Gastrocnemius medialis (tissue), 4 donors: Measurements from ENCODE around the gene RNU2-63P. TPM values are rescaled to one million over a fixed set of nuclear protein-coding genes. Genes with fewer than 3 reads are reported as not detected.
A peak's percentile ranks its signal among the peaks of the same experiment; 100 is the strongest.

Experiments
- ATAC-seq, 2 donors: fragments of 150-250 bp; one replicate each; pipeline ENCODE4 v1.9.1; 2016
- DNase-seq, 2 donors: peaks; one replicate each; pipeline ENCODE4 v3.0.0-alpha.2; 2019
- H3K27ac ChIP-seq, 4 donors: fragments of 200-600 bp; sonication (generic); 1 replicate in 1 of 4; 2 replicates in 3 of 4; pipeline ENCODE4 v1.5.1; 2016 to 2018; ENCODE audit warnings: mild to moderate bottlenecking in 2 of 4, moderate library complexity in 1 of 4
- H3K27me3 ChIP-seq, 3 donors: fragments of 200-600 bp; sonication (generic) in 2 of 3; 1 replicate in 1 of 3; 2 replicates in 2 of 3; pipeline versions ENCODE4 v1.5.1 to v1.6.0; 2016 to 2019; ENCODE audit warnings: mild to moderate bottlenecking in 1 of 3, moderate library complexity in 1 of 3
- H3K36me3 ChIP-seq, 2 donors: fragments of 200-600 bp; sonication (generic) in 1 of 2; one replicate each; pipeline ENCODE4 v1.5.1; 2017 to 2018
- H3K4me1 ChIP-seq, 2 donors: fragments of 200-600 bp; sonication (generic) in 1 of 2; one replicate each; pipeline ENCODE4 v1.5.1; 2016 to 2017; ENCODE audit warnings: mild to moderate bottlenecking in 2 of 2
- H3K4me3 ChIP-seq, 4 donors: fragments of 200-600 bp; sonication (generic) in 3 of 4; 1 replicate in 1 of 4; 2 replicates in 3 of 4; pipeline ENCODE4 v1.5.1; 2016 to 2019; ENCODE audit warnings: mild to moderate bottlenecking in 2 of 4
- H3K9me3 ChIP-seq, 3 donors: fragments of 200-600 bp; sonication (generic) in 2 of 3; 1 replicate in 1 of 3; 2 replicates in 2 of 3; pipeline ENCODE4 v1.5.1; 2016 to 2019
- CTCF ChIP-seq, 5 experiments: fragments of 450-650 bp in 3 of 5; fragments of 200-600 bp in 2 of 5; sonication (generic) in 2 of 5; IDR thresholded peaks in 4 of 5; conservative IDR thresholded peaks in 1 of 5; 1 replicate in 4 of 5; 2 replicates in 1 of 5; pipeline ENCODE4 v1.5.1; 2016 to 2019; ENCODE audit warnings: antibody characterized with exemption in 5 of 5, mild to moderate bottlenecking in 3 of 5, moderate library complexity in 3 of 5
- POLR2A ChIP-seq, 2 donors: fragments of 450-650 bp; IDR thresholded peaks; one replicate each; pipeline ENCODE4 v1.6.1; 2017; ENCODE audit warnings: antibody characterized with exemption in 2 of 2, mild to moderate bottlenecking in 2 of 2, moderate library complexity in 2 of 2
- in situ Hi-C, 4 donors: fragments of 200-750 bp; cut with MboI; loops; one replicate each; pipeline versions ENCODE4 v1.15.0 to v1.8.0; 2017; ENCODE audit warnings: low sequenced_read_pairs in 4 of 4
- intact Hi-C: fragments of 100-400 bp; cut with DNase I; formaldehyde crosslinking; loops from one replicate; pipeline ENCODE4 v1.15.1; 2023; ENCODE audit warnings: low total_unique reads
- total RNA-seq, 4 donors: library from RNA; depleted of rRNA; stranded (reverse); fragments of >200 nt; gene quantifications; one replicate each; pipeline versions ENCODE4 v1.1.0 to v1.2.3, GENCODE V29; 2016

RNU2-63P gene
- total RNA-seq, 4 donors from 2014 or later, result not detected

GRCh38 chr2:88036606-88037005 lies 20.3 kb upstream of the RNU2-63P start:
- no peaks in the 10 kb centered on the region for H3K27me3 ChIP-seq
- H3K9me3 ChIP-seq, result no peaks in the 10 kb centered on the region
- peaks cover 11 to 17% of the 10 kb centered on the region in 2 donors for H3K4me1 ChIP-seq
- peak overlapping the region in 3 of 4 donors; percentile 20 to 43 (median 25) for H3K27ac ChIP-seq
- in situ Hi-C loops, result no loop called here
- no peak for TF ChIP-seq POLR2A (IDR thresholded peaks at IDR 0.05)
- no peak for TF ChIP-seq CTCF (IDR thresholded peaks at IDR 0.05 in 4 of 5, conservative IDR thresholded peaks at IDR 0.05 in 1 of 5)
- ATAC-seq (no peak), DNase-seq (no peak)
- no peak overlapping the region for H3K4me3 ChIP-seq
- intact Hi-C loops, result no loop called here
- peaks cover 0 to 33% of the 10 kb centered on the region in 2 donors for H3K36me3 ChIP-seq

GRCh38 chr2:88036182-88036581 lies 19.8 kb upstream of the RNU2-63P start:
- Histone ChIP-seq H3K4me1 (peaks cover 11 to 17% of the 10 kb centered on the region in 2 donors), H3K27ac (peak overlapping the region in 3 of 4 donors; percentile 20 to 43 (median 25)), H3K9me3 (no peaks in the 10 kb centered on the region), H3K36me3 (peaks cover 0 to 33% of the 10 kb centered on the region in 2 donors), H3K4me3 (no peak overlapping the region), H3K27me3 (no peaks in the 10 kb centered on the region)
- ATAC-seq (peak in 1 of 2 donors; percentile 60), DNase-seq (no peak)
- intact Hi-C loops, result no loop called here
- in situ Hi-C loops, result no loop called here
- TF ChIP-seq CTCF (IDR thresholded peaks at IDR 0.05 in 4 of 5, conservative IDR thresholded peaks at IDR 0.05 in 1 of 5) (no peak), POLR2A (IDR thresholded peaks at IDR 0.05) (no peak)

- ATAC-seq, result no peak
- intact Hi-C loops, result no loop called here
Observed at GRCh38 chr2:88032070-88032702, 15.8 kb upstream of the RNU2-63P start.

GRCh38 chr2:88028931-88029330 lies 12.6 kb upstream of the RNU2-63P start:
- Histone ChIP-seq H3K4me1 (no peaks in the 10 kb centered on the region), H3K4me3 (no peak overlapping the region), H3K36me3 (peaks cover 0 to 59% of the 10 kb centered on the region in 2 donors), H3K9me3 (no peaks in the 10 kb centered on the region), H3K27ac (no peak overlapping the region), H3K27me3 (no peaks in the 10 kb centered on the region)
- TF ChIP-seq POLR2A (IDR thresholded peaks at IDR 0.05), result no peak
- DNase-seq (no peak), ATAC-seq (no peak)
- intact Hi-C loops, result no loop called here
- in situ Hi-C loops, result no loop called here

More at GRCh38 chr2:88032070-88032702, 15.8 kb upstream of the RNU2-63P start:
- Histone ChIP-seq H3K27me3 (no peaks in the 10 kb centered on the region), H3K4me1 (peaks cover 11 to 15% of the 10 kb centered on the region in 2 donors), H3K27ac (no peak overlapping the region), H3K9me3 (no peaks in the 10 kb centered on the region), H3K4me3 (no peak overlapping the region), H3K36me3 (peaks cover 0 to 62% of the 10 kb centered on the region in 2 donors)
- TF ChIP-seq CTCF (IDR thresholded peaks at IDR 0.05 in 4 of 5, conservative IDR thresholded peaks at IDR 0.05 in 1 of 5) (no peak), POLR2A (IDR thresholded peaks at IDR 0.05) (no peak)
- no peak for DNase-seq
- in situ Hi-C loops, result no loop called here

- in situ Hi-C loops (no loop called here), intact Hi-C loops (no loop called here)
- H3K27ac ChIP-seq, result no peak overlapping the region
- no peak for DNase-seq
- no peaks in the 10 kb centered on the region for H3K4me1 ChIP-seq
- peaks cover 0 to 51% of the 10 kb centered on the region in 2 donors for H3K36me3 ChIP-seq
- TF ChIP-seq CTCF (IDR thresholded peaks at IDR 0.05 in 4 of 5, conservative IDR thresholded peaks at IDR 0.05 in 1 of 5) (no peak), POLR2A (IDR thresholded peaks at IDR 0.05) (no peak)
- no peak overlapping the region for H3K4me3 ChIP-seq
- no peak for ATAC-seq
- H3K9me3 ChIP-seq, result no peaks in the 10 kb centered on the region
- no peaks in the 10 kb centered on the region for H3K27me3 ChIP-seq
Observed at GRCh38 chr2:88027697-88028389, 11.5 kb upstream of the RNU2-63P start.
